Activated CD8-positive, alpha-beta memory T cell treated with anti-CD3 and anti-CD28 coated beads for 48 hours (primary cell): ENCODE data around the gene ACVRL1.

Experiments
- DNase-seq, 3 experiments: peaks; one replicate each; pipeline ENCODE4 v3.0.0-alpha.2; 2020; ENCODE audit warnings: low read depth in 2 of 3, low spot score in 2 of 3

Gene ACVRL1

DNA sequence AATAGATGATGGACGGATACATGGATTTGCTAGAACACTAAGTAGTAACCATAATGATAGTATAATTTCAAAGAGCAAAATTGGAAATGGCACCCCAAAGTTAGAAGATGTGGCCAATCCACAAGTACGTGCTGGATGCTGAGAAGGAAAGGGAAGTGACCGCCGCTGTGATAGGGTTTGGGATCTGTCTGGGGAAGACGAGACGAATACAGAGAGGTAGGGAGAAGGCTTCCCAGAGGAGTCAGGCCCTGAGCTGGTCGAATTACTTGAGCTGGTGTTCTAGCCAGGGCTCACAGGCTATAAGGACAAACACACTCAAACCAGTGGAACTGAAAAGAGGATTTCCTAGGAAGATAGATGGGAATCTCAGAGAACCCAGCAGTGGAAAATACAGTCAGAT is 34.8 kb downstream of the ACVRL1 start:
- no peak for DNase-seq

DNA sequence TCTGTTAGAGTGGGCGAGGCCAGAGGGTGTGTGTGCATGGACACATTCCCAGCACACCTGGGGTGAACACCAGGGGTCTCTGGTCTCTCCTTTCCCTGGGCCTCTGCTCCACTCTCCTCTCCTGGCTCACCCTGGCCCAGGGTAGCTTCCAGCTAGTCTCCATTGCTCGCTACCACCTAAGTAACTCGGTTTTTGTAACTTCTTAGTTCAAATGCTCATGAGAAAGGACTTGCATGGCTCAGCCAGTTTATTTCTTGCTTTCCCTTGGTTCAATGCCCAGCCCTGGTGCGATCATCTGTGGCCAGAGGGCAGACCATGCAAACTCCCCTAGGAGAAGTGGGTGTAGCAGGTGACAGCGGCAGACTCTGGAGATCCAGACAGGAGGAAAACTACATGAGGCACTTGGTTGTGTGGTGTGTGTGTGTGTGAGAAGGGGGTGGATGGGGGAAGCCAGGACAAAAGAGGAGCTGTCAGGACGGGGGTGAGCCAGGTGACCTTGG is 35.2 kb downstream of the ACVRL1 start:
- DNase-seq, result no peak

DNA sequence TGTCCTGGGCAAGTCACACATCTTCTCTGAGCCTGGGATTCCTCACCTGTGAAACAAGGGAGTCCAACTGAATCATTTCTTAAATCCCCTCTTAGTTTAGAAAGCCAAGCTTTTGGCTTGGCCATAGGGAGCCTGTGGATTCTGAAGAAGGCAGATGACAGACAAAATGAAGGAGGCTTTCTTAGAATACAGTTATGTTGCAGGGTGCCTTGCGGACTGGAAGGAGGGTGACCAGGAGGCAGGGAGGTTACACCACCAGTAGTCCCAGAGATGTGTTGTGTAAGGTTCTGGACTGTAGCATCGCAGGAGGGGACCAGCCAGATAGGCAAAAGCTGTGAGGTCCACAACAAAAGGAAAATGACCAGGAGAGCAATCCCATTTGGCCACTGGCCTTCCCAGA is 36.0 kb downstream of the ACVRL1 start:
- DNase-seq, result no peak

DNA sequence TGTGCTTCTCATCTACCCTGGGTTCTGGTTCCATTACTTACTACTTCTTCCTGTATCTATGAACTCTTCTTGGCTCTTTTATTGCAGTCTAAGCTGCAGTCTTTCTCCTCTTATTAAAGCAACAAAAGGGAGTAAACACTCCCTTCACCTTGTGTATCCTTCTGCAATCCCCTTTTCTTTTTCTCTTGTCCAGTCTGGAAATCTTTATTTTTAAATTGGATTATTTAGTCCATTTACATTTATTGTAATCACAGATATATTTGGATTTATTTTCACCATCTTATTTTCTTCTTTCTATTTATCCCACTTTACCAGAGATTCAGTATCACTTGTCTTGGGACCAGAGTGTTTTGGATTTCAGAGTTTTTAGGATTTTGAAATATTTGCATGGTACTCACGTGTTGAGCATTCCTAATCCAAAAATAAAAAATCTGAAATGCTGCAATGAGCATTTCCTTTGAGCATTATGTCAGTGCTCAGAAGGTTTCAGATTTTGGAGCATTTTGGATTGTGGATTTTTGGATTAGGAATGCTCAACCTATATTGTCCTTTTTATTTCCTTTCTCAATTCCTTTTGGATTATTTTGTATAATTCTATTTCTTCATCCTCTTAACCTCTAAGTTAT is 37.4 kb downstream of the ACVRL1 start:
- DNase-seq, result no peak

DNA sequence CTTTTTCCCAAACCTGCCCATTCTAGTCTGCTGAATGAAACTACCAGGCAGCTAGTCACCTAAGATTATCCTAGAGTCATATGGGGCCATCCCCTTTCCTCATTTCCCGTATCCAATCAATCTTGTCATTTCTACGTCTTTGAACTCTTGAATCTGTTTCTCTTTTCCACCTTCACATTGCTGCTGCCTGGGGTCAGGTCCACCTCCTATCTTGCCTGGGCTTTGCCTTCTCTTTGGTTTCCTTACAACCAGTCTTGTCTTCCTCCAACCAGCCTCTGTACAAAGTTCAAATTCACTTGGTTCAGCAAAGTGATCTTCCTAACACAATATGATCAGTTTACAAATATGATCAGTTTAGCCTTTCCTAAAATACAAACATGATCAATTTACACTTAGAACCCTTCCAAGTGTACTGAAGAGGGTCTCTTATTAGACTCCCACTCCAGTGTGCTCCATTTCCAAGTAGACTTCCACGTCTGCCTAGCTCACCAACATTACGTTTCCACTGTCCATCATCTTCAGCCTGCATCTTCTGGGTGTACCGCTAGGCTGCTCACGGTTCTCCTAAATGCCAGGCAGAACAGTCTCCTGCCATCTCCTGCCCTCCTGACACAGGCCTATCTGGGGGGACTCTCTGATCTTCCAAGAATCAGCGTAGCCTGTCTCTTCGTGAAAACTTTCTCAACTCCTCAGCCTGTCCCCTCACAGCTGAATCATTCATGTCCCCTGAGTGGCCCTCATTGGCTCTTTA is 40.1 kb downstream of the ACVRL1 start:
- DNase-seq, result no peak

DNA sequence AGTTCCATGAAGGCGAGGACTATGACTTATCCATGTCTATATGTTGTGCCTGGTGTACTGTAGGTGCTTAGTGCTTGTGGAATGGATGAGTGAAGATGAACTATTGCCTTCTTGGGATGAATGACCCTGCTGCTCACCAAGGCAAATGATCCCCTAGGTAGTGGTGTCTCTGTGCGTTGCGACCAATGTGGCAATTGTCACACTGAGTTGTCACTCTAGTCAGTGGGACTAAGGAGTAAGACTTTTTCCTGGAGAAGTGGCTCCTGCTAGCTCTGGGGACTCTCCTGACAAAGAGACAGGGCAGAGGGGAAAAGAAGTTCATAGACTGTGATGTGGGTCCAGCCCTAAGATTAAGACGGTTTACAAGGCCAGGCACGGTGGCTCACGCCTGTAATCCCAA is 40.8 kb downstream of the ACVRL1 start:
- DNase-seq, result no peak

DNA sequence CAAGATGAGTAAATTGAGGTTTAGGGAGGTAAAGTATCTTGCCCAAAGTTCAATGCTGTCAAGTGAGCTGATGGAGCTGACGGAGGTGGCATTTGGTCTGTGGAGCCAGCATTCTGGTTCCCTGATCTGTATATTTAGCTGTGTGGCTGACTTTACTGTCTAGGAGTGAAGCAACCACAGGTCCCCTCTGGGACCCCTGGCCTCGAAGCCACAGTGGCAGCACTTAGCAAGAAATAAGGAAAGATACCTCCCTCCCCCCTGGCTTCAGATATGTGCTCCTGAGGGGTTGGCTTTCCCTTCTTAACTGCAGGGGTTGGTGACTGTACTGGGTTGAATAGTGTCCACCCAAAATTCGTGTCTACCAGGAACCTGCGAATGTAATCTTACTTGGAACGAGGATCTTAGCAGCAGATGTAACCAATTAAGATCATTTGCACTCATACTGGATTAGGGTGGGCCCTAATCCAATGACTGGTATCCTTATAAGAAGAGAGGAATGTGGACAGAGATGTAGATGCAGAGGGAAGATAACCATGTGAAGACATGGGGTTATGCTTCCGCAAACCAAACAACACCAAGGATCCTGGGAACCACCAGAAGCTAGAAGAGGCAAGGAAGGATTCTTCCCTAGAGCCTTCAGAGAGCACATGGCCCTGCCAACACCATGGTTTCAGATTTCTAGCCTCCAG is 42.2 kb downstream of the ACVRL1 start:
- DNase-seq, result no peak

DNA sequence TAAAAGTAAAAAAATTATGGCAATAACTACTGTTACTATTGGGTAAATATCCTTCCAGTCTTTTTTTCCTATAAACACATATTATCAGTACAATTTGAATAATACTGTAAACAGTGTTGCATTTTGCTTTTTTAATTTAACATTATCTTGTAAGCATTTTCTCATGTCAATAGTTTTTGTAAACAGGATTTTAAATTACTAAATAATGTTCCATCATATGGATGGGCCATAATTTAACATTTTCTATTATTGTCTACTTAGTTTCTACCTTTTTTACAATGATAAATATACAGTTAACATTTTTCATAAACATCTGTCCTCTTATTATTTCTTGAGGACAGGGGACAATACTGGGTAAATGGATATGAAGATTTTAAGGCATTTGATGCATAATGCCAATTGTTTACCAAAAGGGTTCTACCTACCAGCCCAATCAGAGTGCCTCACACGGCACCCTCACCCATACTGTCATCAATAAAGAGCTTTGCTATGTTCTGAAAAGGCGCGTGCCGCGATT is 43.4 kb downstream of the ACVRL1 start:
- DNase-seq, result no peak

DNA sequence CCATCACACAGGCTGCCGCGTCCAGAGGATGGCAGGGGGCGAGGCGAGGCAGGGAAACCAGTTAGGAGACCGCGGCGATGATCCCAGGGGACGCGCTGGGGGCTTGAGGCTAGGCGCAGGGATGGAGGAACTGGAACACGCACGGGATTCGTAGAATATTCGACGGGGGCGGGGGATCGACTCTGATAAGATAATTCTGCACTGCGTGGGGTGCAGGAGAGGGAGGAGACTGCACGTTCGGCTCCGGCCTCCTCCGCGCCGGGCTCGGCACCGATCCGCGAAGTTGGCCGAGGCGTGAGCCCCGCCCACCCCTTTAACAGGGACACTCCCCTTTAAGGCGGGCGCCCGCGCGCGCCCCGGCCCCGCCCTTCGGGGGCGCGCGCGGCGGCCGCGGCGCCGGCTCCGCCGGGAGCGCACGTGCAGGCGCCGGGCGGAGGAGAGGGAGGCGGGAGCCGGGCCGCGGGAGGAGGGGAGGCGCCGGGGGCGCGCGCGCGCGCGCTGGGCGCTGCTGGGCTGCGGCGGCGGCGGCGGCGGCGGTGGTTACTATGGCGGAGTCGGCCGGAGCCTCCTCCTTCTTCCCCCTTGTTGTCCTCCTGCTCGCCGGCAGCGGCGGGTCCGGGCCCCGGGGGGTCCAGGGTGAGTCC is 44.0 kb downstream of the ACVRL1 start, which contains the start of gene ACVR1B:
ACVR1B (plus strand) TSS at position 501 of the 644 bp plus-strand sequence; CDS start at position 546, 45 bp downstream.
- peak; percentile 55 to 79 (median 65) for DNase-seq

DNA sequence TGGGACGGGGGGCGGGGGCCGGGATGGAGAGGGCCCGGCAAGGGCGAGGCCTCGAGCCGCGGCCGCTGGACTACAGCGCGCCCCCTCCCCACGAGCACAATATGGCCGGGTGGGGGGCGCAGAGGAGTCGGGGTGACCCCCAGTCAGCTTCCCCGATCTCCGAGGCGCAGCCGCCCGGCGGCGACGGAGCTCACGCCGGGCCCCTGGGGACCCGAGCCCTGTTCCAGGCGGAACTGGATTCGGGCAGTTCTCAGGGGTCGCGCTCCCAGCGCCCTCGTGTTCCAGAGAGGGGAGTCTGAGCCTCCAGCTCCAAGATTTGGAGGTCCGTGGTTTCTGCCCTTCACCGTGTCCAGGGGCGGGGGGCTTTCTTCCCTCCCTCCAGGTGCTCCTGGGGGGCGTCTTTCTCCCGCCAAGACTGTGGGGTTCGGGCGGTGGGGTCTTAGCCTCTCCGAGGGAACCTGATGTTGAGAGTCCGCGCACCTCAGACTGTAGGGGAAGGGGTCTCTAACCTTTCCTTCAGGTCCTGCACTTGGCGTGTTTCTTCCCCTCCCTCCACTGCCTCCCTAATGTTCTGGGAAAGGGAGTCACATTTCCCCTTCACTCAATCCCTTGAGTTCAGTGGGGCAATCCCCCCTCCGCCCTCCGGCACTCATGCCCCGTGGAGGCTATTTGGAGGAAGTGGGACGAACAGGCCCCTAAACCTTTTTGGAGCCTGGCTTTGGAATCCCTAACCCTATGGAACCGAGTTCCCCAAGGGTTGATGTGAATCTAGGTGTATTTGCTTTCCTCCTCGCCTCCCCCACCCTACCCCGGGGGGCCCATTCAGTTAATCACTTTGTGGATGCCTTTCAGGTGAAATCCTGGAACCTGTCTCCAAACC is 44.8 kb downstream of the ACVRL1 start:
- DNase-seq, result no peak

DNA sequence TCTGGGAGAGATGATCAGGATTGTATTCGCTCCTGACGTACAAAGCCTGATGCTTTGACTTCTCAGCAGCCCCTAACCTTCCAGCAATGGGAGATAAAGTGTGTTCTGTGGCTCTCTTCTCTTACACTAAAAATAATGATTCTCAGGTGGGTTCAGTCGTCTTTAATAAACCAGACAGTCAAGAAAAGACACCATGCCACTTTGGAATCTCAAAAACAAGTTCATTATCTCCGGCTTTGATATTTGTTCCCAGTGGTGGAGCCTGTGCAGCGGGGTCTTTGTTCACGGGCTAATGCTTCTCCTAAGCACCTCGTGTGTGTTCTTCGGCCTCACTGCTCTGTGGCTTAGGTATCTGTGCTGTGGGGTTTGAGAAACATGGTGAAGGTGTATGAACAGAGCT is 45.8 kb downstream of the ACVRL1 start:
- DNase-seq, result no peak

DNA sequence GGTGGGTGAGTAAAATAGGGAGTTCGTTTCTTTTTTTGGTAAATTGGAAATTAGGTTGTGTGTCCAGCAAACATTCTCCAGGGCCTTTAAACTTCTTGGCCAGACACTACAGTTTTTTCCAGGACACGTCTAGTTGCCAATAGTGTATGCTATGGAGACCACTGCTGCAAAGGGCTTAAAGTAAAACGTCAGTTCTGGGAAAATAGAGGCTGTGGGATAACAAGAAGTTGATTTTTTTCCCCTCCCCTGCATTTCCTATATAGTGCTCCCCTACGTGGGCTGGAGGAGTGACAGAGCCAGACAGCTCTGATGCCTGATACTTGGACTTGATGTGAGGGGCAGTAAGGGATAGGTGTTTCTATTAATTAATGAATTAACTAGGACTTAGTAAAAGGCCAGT is 46.6 kb downstream of the ACVRL1 start:
- no peak for DNase-seq

DNA sequence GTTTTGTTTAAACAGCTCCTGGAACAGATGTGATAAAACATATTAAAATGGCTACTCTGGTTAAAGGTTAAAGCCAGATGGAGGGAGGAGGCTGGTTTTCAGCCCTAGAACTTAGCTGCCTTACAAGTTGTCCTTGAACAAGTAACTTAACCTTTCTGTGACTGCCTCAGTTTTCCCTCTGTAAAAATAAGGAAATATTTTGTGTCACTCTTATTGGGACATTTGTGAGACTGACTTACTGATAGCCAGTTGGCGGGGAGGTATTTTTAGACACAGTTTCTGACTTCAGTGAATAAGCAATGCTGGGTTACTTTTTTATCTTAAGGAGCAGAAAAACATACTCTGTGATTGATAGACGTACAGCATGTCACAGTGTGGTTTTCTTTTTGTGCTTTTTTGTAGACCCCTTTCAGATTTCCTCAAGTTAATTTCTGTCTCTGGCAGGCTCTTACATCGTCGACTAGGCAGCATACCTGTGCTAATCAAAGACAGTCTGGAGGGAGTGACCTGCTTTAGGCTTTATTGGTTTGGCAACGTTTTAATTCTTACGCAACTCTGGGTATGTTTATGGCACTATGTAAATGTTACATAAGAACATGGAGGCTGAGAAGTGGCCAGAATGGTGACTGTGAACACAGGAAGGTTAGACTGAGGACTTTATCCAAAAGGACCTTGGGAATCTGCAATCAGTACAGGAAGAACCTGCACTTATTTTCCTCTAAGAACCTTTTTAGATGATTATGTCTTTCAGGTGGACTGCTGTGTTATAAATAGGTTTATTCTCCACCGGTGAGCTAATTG is 47.5 kb downstream of the ACVRL1 start:
- DNase-seq, result no peak

DNA sequence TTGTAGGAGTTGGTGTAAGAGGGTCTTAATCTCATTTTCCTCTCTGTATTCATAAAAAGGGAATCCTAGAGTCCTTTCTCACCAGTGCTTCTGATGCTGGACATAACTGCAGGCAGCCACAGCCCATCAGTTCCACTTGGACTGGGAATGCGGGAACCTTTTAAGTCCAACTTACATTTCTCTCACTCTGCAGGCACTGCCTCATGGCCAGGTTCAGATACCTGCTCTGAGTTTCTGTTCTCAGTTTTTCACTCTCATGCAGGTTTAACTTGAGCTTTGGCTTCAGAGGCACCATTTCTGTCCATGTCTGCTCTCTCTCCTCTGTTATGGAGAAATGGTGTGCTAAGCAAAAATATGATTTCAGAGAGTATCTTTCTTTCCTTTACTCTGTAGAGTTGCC is 48.4 kb downstream of the ACVRL1 start:
- DNase-seq, result no peak

DNA sequence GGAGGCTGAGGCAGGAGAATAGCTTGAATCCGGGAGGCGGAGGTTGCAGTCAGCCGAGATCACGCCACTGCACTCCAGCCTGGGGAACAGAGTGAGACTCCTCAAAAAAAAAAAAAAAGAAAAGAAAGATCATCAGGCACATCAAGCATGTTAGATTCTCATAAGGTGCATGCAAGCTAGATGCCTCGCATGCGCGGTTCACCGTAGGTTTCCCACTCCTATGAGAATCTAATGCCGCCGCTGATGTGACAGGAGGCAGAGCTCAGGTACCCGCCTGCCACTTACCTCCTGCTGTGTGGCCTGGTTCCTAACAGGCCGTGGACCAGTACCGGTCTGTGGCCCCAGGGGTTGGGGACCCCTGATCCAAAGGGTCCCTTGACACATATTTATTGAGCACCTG is 51.2 kb downstream of the ACVRL1 start:
- DNase-seq, result no peak

DNA sequence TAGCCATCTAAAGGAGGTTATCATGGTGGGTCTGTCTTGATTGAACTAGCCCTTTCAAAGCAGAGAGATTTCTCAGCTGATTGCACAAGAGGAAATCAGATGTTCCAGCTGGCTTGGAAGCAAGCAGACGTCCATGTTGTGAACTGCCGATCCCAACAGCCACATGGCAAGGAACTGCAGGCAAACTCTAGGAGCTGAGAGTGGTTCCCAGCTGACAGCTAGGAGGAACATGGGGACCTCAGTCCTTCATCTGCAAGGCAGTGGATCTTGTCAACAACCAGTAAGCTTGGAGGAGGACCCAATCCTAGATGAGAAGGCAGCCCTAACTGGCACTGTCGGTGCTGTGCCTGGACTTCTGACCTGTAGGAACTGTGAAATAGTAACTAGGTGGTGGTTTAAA is 51.9 kb downstream of the ACVRL1 start:
- DNase-seq, result no peak

DNA sequence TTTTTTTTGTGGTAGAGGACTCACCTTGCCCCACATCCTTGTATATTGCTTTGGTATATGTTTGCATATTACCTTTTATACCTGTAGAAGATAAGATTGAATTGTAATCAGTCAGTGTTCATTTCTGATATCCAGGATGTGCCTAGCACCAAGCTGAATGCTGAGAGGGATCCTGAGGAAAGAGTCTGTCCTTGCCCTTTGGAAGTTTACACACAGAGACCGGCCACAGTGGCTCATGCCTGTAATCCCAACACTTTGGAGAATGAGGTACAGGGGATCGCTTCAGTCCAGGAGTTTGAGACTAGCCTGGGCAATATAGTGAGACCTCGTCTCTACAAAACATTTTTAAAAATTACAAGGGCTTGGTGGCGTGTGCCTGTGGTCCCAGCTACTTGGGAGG is 52.6 kb downstream of the ACVRL1 start:
- no peak for DNase-seq

DNA sequence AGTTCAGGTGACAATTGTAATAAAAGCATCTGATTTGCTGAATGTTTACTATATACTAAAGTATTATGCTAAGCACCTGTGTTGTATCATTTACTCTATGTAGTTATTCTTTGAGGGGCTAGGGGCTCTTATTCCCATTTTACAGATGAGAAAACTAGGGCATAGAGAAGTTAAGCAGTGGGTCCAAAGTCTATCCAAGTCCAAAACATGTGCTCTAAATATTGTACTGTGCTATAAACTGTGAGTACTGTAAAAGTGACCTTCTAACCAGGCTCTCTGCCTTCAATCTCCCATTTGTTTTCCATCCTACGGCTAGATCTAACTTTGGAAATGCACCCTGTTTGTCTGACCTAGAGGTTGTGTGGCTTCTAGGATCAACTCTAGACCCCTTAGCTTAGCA is 53.2 kb downstream of the ACVRL1 start:
- DNase-seq, result no peak

DNA sequence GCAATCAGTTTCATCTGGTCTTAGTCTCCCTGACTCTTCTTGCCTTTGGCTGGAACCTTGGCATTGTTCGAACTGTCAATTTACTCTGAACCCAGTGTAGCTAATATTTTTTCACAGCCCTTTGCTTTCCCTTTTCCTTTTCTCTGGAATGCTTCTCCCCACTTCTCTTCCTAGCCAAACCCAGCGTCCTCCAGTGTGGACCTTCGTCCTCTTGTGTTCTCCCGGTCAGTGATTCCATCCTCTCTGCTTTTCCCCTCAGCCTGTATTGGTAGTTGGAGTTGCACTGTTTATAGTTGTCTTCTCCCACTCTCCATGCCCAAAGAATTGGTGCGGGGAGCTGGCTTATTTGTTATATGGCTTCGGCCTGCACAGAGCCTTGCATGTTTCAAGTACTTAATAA is 53.6 kb downstream of the ACVRL1 start:
- DNase-seq, result no peak

DNA sequence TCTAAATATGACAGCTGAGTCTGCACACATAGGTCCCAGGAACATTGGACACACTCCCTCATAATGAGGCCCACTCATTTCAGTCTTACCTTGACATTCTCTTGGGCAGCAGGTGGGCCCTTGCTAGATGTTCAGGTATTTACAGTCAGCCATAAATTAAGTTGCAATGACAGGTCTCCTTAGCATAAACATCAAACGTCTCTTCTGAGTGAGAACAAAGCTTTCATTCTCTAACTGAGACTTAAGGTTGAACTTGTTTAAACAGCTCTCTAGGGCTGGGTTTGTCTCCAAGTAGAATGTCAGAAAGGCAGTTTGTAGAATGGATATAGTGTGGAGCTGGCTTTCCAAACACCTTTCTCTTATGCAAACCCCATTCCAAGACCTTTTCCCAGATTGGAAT is 54.5 kb downstream of the ACVRL1 start:
- DNase-seq, result no peak
